ENCODE results near the gene CDH23. TPM values are rescaled to one million over a fixed set of nuclear protein-coding genes. Genes with fewer than 3 reads are reported as not detected.

Gene CDH23
- total RNA-seq, 4 donors from 2014 or later, result 7.1 to 56.2 (median 25.4) TPM

DNA sequence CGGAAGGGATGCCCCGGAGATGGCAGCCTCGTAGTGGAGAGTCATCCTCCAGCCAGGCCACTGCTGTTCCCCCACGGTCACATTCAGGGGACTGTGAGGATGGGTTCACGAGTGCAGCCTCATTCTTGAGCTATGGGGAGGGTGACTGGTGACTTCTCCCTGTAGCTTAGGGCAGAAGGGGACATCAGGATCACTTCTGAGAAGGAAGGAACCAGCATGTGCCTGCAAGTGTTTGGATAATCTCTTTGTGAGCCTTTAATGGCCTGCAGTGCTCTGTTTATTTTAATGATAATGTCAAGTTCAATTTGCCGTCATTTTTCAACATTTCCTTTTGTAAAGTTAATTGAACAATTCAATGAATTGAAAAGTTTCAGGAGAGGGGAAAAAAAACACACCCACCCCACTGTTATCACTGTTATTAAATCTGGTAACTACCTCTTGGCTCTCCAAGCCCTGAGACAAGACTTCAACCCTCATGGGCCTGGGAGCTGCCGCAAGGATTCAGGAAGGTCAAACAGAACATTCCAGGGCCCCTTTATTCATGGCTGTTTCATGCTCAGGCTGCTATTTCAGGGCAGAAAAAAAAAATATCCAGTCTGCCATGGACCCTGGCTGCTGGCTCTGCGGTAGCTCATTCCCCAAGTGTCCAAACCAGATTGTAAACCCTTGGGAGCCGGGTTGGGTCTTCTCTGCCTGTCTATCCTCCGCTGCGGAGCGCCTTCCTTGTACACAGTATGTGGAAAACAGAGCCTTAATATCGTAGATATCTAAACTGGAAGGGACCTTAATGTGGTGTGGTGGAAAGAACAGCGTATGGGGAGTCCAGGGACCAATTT, 100.4 kb downstream of the CDH23 start:
- Histone ChIP-seq H3K9me3 (no peaks in the 10 kb centered on the region), H3K4me1 (no peaks in the 10 kb centered on the region), H3K27me3 (no peaks in the 10 kb centered on the region), H3K4me3 (no peak overlapping the region), H3K36me3 (no peaks in the 10 kb centered on the region), H3K27ac (no peak overlapping the region)
- intact Hi-C loops (cut with DNase I; ENCODE audit: low total_unique reads), result no loop called here
- DNase-seq, result no peak
- TF ChIP-seq, protein P1, sequence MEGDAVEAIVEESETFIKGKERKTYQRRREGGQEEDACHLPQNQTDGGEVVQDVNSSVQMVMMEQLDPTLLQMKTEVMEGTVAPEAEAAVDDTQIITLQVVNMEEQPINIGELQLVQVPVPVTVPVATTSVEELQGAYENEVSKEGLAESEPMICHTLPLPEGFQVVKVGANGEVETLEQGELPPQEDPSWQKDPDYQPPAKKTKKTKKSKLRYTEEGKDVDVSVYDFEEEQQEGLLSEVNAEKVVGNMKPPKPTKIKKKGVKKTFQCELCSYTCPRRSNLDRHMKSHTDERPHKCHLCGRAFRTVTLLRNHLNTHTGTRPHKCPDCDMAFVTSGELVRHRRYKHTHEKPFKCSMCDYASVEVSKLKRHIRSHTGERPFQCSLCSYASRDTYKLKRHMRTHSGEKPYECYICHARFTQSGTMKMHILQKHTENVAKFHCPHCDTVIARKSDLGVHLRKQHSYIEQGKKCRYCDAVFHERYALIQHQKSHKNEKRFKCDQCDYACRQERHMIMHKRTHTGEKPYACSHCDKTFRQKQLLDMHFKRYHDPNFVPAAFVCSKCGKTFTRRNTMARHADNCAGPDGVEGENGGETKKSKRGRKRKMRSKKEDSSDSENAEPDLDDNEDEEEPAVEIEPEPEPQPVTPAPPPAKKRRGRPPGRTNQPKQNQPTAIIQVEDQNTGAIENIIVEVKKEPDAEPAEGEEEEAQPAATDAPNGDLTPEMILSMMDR (IDR thresholded peaks at IDR 0.05), result no peak
- TF ChIP-seq POLR2A (IDR thresholded peaks at IDR 0.05), result no peak

- TF ChIP-seq, protein P1 (IDR thresholded peaks at IDR 0.05), result no peak
- Histone ChIP-seq H3K4me3 (no peak overlapping the region), H3K9me3 (no peaks in the 10 kb centered on the region), H3K4me1 (no peaks in the 10 kb centered on the region), H3K36me3 (no peaks in the 10 kb centered on the region), H3K27me3 (no peaks in the 10 kb centered on the region), H3K27ac (no peak overlapping the region)
- intact Hi-C loops (cut with DNase I; ENCODE audit: low total_unique reads), result no loop called here
- DNase-seq, result no peak
Measured at GRCh38 chr10:71497763-71498326, 101.1 kb downstream of the CDH23 start.

DNA sequence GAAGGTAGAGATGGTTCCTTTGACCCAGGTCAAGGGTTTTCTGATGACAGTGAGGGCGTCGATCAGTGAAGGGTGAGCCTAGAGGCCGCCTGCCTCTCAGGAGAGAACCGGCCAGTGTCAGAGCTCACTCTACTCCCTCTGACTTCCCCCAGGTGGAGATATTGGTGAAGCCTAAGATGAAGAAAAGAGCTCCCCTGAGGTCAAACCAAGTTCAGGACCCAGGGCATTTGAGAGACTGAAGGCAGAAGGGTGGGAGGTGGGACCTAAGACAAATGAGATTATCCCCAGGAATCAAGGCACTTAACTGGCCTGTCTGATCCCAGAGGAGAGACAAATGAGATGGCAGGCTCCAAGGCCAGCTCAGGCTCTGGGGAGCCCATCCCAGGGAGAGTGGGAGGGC, 104.7 kb downstream of the CDH23 start:
- no peak for TF ChIP-seq POLR2A (IDR thresholded peaks at IDR 0.05)
- TF ChIP-seq, protein P1 (IDR thresholded peaks at IDR 0.05), result no peak
- intact Hi-C loops (cut with DNase I; ENCODE audit: low total_unique reads), result no loop called here
- no peaks in the 10 kb centered on the region for H3K36me3 ChIP-seq

GRCh38 chr10:71502190-71502589, 105.5 kb downstream of the CDH23 start:
- Histone ChIP-seq H3K4me3 (no peak overlapping the region), H3K9me3 (no peaks in the 10 kb centered on the region), H3K4me1 (no peaks in the 10 kb centered on the region), H3K27ac (no peak overlapping the region), H3K27me3 (no peaks in the 10 kb centered on the region), H3K36me3 (no peaks in the 10 kb centered on the region)
- DNase-seq, result no peak
- TF ChIP-seq, protein P1 (IDR thresholded peaks at IDR 0.05), result no peak
- TF ChIP-seq POLR2A (IDR thresholded peaks at IDR 0.05), result no peak
- intact Hi-C loops (cut with DNase I; ENCODE audit: low total_unique reads), result no loop called here

More for the DNA sequence above, 104.7 kb downstream of the CDH23 start:
- H3K4me1 ChIP-seq, result no peaks in the 10 kb centered on the region
- no peak overlapping the region for H3K4me3 ChIP-seq
- no peaks in the 10 kb centered on the region for H3K9me3 ChIP-seq
- H3K27me3 ChIP-seq, result no peaks in the 10 kb centered on the region
- no peak overlapping the region for H3K27ac ChIP-seq
- no peak for DNase-seq

DNA sequence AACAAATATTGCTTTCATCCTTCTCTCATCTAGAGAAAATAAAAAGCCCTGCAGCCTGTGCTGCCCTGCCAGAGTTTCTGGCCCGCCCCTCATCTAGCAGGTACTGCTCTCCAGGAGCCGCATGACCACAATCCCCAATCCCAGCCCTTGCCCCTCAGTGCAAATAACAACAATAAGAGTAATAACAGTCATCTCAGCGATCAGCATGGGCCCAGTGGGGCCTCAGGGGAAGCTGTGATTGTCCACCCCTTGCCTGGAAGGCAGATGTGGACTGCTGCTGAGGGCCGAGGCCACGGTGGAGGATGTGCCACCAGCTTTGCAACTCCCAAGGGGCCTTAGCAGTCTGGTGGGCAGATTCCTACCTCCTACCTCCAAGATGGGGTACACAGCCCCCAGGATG, 106.1 kb downstream of the CDH23 start:
- no peak for TF ChIP-seq POLR2A (IDR thresholded peaks at IDR 0.05)
- TF ChIP-seq, protein P1 (IDR thresholded peaks at IDR 0.05), result no peak
- Histone ChIP-seq H3K36me3 (no peaks in the 10 kb centered on the region), H3K27me3 (no peaks in the 10 kb centered on the region), H3K4me3 (no peak overlapping the region), H3K9me3 (no peaks in the 10 kb centered on the region), H3K4me1 (no peaks in the 10 kb centered on the region), H3K27ac (no peak overlapping the region)
- intact Hi-C loops (cut with DNase I; ENCODE audit: low total_unique reads), result no loop called here
- no peak for DNase-seq

Data from uterus (tissue), 4 donors.